GM19035 (cell line): ENCODE results near the gene SLFN14.
"Not testable (repeated sequence)": the region's sequence is repeated elsewhere in the genome, so short reads cannot be mapped to it uniquely, and the experiment has no call there.

ENCODE experiments used
- ATAC-seq: cut with Tn5 transposase; IDR thresholded peaks from one replicate; pipeline ENCODE4 v1.9.1; 2021; ENCODE audit not compliant: unreplicated experiment

The SLFN14 gene

DNA sequence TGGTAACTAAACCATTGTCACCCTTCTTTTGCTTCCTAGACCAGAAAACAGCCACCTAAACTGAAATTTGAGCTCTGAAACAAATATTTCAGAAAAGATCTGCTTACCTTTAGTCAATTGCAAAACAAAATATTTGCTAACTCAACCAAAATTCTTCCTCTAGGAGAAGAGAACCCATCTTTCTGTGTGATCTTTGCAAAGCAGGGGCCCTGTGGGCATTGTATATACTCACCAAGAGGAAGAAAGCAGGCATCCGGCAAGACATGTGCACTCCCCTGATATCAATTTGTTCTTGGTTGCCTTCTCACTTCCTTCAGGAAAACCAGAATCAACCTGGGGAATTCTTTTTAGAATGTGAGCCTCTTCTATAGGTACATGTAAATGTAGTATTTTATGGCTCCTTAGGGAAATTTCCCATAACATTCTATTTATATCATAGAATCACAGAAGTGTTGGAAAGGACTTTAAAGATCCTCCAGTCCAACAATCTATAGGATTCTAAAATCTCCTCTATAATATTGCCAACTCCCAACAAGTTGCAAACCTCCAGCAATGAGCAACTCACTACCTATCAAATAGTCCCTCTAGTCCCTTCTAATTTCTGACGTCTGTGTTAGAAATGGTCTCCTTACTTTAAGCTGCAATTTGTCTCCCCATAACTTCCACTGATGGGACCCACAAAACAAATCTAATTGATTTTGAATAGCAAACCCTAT is 966 bp downstream of the SLFN14 start:
- ATAC-seq = no peak

DNA sequence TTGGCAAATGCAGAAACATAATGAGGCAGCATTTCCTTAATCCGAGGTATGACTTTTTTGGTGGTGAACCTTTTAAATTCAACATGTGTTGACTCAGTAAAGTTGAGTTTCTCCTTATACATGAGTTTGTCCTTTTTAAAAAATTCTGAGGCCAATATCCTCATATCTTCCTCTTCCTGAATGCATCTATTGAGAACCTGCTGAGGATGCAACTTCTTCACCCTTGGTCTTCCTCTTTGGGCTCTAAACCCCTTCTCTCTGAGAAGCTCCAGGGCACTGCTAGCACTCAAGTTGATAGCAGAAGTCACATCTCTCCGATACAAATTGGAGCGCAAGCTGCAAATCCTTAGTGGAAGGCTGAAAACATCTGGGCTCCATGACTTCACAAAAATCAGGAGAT is 3.3 kb downstream of the SLFN14 start:
- ATAC-seq = no peak

DNA sequence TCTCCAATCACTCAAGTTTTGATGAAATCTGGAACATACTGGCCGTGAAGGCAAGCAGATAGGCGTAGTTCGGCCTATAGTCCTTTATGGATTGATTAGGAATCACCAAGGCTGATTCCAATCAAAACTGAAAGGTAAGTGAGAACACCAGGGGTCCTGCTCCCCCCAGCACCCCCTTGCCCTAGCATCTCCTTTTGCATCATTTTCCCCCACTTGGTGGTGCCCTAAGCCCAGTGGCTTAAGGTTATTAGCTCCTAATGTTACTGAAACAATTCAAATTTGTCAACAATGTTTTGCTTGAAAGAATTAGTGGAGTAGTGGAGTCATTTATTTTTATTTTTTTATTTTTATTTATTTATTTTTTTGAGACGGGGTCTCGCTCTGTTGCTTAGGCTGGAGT is 4.9 kb downstream of the SLFN14 start:
- no peak for ATAC-seq

DNA sequence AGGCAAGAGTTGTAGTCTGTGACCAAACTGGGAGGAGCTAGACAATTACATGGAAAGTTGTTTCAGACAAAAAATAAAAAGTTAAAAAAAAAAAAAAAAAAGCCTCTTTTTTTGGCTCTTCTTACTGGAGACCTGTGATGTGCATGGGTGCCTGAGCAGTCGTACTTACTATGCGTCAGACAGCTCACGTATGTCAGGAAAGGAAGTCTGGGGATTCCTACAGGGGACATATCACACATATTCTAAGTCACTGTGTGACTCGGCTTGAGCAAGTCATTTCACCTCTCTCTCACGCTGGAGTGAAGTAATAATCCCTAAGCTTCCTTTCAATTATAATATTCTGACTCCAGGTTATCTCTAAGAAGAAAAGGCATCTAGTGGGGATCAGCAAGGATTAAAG is 6.0 kb downstream of the SLFN14 start:
- no peak for ATAC-seq

DNA sequence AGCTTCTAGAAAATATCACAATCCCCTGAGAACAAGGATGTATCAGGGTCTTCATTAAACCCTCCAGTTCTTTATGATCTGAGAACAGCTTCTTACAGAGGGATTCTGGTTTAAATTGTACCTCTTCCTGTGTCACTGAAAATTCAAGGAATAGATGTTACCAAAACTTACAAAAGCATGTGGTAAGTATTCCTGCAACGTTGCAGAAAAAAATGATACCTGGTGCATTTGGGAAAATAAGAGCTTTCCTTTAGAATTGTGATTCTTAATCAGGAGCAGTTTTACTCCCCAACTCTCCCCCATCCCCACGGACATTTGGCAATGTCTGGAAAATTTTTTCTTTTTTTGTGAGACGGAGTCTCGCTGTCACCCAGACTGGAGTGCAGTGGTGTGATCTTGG is 7.3 kb downstream of the SLFN14 start:
- ATAC-seq = no peak

DNA sequence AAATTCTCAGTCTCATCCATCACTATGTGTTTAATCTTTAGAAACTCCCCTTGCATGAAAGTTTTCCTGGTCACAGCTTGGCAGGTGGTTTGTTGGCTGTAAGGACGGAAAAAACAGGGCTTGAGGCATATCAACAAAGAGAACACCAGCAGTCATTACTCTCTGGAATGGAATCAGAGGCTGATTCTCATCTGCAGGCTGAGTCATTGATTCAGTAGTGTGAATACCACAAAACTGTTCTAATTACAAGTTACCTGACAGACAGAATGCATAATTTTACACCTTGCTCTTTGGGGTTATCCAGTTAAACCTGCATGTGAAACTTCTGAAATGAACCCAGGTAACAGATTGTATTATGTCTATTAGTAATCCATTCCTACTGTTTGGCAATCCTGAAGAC is 11.6 kb downstream of the SLFN14 start:
- ATAC-seq = no peak

DNA sequence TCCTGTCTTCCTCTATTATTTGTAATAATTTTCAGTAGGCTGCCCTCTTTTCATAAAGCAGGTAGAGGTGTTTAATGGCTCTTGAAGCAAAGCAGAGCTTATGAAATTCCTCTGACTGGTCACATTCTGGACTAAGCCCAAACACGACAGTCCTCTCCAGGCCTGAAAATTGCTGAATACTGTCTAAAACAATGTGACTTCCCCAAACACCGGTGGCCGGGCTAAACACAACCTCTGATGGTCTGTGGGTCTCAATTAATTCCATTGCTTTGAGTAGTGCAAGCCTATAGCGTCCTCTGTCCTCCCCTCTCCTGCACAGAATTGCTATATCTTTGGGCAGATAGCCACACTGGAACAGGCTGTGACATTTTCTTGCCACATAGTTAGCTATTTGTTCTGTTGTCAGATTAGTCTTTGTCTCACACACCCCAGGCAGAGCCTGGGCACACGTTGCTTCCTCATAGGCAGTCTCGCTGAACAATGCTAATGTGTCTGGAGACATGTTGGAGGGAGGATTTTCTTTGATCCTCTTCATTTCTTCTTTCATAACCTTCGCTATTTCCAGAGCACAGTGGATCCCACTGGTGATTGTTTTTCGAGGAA is 12.3 kb downstream of the SLFN14 start:
- no peak for ATAC-seq

DNA sequence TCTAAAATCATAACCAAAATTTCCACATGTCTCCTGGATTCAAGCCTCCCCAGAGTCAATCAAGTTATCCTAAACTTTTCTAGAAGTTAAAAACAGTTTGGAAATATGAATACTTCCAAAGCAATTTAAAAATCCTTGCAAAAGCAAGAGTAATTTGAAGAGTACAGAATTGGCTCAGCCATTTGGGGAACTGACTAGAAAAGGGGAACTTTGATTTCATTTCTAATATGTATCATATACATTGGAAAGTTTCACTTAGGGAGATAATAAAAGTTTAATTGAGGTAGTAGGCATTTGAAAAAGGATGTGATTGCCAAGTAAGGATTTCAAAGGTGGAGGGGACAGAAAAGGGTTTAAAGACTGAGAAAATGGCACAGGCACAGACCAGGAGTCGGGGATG is 14.1 kb downstream of the SLFN14 start:
- ATAC-seq = no peak

DNA sequence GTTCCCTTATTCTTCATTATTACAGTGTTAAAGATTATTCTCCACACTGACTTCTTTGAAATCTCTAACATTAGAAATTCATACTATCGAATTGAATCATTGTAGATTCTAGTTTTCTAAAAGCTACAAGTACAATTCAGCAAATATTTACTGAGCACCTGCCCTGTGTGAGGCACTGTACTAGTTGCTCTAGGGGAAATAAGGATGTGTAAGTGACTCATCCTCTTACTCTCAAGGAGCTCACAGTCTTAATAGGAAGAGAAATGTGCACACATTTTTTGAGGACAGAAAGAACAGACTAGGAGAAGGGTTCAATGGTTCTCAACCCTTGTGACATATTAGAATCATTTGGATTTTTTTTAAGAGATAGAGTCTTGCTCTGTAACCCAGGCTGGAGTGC is 15.5 kb downstream of the SLFN14 start:
- no peak for ATAC-seq

DNA sequence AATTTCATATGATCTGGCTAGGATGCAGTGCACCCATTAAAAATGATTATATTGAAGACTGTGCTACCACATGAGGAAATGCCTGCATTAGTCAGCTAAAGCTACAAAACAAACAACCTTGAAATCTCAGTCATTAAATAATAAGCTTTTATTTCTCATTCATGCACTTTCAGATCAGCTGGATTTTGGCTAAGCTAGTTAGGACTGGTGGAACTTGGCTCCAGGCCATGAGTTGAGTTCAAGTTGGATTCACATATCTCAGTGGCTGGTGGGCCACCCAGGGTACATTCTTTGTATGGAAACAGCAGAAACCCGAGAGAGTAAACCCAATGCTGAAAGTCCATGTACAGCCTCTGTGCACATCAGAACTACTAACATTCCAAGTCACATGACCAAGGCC is 16.8 kb downstream of the SLFN14 start:
- no peak for ATAC-seq

DNA sequence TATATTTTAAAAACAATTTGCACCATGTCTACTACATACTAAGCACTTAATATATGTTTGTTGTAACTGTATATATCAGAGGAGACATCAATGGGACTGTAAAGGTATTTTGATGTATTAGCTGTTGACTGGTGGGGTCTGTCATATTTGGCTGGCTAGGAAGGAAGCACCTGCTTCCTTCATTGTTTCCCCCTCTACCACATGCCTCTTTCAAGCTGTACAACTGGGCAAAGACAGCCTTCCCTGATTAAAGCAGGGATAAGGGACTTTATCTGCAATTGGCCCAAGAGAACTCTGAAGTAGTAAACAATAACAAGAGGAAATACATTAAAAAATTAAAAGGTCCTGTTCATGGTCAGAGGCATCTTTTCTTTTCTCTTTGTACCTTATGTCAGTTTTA is 17.6 kb downstream of the SLFN14 start:
- ATAC-seq = no peak

DNA sequence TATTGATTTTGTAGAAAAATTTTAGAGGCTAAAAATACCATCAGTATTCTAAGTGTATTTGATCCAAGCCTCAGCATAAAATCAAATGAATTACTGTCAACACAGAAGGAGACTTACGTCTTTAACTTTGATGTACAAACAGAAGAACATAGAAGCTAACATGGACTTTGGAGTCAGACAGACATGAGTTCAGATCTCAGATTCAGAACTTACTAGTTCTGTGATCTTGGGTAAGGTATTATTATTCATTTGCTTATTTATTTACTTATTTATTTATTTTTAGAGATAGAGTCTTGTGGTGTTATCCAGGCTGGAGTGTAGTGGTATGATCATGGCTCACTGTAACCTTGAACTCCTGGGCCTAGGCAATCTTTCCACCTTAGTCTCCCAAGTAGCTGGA is 19.2 kb downstream of the SLFN14 start:
- no peak for ATAC-seq

DNA sequence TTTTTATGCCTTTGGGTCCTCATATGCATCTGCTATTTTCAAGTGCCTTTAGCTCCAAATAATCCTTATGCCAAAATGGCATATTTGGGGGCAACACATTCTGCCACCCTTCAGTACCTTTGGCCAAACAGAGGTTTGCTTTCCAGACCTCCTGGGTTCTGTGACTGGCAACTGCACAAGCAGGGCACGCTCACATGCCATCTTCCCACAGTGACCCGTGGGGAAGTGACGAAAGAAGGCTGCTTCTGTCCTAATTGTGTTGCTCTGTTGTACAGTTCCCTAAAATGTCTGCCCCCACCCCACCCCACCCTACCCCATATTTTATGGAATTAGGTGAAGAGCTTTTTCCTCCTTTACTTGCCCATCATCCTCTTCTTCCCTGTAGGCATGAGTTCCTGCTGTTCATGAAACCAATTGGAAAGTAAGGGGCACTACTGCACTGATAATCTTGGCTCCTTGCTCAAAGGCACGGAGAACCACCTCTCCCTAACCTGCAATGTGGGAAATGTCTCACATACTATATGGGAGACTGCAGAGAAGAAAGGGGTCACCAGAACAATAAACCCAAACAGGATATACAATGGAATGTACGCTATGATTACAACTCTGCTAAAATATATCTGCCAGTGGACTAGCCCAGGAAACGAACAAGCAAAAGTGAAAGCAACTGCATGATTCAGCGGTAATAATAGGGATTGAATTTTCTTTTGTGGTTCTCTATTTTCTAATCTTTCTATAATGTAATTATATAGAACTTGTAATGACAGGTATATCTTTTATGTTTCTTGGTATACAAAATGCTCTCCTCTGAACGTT is 19.8 kb downstream of the SLFN14 start:
- ATAC-seq = no peak

DNA sequence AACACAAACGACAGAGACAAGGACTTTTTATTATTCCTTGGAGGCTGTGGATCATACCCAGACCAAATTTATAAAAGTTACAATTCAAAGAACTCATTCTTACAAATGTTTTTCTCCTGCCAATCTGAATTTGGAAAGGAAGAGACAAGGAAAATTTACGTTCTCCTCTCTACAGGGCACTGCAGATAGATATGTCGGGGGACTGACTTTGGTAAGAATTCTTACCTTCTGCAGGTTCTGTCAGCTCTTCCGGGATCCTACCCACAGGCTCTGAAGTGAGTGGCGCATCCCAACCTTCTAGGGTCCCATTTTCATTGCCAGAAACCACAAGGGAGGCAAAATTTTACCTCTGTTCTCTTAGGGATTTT is 21.0 kb downstream of the SLFN14 start:
- ATAC-seq = no peak

DNA sequence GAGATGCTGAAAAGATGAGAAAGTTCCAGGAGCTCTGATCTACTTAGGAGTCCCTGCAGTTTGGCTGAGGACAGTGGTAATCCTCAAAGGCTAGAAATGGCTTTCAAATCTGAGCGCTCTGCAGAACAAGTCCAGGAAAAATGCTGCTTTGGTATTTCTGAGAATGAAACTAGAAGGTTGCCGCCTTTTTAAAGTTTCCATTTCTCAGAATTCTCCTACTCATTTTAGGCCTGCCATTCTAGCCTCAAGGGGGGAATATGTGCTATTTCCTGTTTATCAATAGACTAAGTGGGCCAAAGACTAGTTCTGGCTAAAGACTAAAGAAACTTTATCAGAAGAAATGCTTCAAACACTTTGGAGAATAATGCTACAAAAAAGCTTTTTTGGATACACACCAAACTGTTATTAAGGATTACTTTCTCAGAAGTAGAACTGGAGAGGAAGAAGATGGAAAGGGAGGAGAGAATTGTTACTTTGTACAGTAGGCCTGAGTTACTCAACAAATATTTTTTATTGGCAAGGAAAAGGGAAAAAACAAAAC is 22.9 kb downstream of the SLFN14 start, which contains the start of gene SLFN12L:
TSS of gene SLFN12L (minus strand) at position 78 of the 541 bp plus-strand sequence. CDS start 15,314 bp downstream, outside the sequence.
- no peak for ATAC-seq

DNA sequence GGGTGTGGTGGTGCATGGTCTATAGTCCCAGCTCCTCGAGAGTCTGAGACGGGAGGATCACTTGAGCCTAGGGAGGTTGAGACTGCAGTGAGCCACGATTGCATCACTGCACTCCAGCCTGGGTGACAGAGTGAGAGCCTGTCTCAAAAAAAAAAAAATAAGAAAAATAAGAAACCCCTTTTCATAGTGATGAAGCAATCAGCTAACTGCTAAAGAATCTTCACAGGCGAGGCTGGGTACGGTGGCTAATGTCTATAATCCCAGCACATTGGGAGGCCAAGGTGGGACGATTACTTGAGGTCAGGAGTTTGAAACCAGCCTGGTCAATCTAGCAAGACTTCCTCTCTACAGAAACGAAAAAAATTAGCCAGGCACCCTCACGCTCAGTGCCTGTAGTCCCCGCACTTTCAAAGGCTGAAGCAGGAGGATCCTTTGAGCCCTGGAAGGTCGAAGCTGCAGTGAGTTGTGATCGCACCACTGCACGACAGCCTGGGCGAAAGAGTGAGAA is 23.9 kb downstream of the SLFN14 start:
- ATAC-seq = no peak

DNA sequence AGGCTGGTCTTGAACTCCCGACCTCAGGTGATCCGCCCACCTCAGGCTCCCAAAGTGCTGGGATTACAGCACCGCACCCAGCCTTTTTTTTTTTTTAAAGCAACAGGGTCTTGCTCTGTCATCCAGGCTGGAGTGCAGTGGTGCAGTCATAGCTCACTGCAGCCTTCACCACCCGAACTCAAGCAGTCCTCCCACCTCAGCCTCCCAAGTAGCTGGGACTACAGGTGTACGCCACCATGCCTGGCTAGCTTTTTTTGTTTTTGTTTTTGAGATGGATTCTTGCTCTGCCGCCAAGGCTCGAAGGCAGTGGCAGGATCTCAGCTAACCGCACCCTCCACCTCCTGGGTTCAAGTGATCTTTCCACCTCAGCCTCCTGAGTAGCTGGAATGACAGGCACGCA is 25.2 kb downstream of the SLFN14 start:
- not testable (repeated sequence) for ATAC-seq

DNA sequence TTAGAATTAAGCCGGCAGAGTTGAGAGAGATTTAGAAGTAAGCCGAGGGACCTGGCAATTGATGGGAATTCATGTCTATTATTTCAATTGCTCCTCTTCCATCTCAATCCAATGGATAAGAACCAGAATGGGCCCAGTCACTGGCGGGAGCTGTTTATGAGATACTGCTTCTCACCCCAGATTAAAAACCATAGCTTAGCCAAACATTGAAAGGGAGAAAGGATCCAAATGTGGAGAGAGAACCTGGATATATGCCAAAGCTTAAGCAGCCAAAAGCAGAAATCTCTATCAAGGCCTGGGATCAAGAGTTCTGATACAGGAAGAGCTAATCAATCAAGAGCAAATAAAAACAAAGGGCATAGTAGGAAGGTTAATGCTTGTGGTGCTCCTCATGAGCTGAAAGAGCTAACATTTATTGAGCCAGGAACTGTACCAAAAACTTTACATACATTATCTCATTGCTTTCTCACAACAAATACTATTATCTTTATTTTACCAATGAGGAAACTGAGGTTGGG is 26.0 kb downstream of the SLFN14 start:
- no peak for ATAC-seq

DNA sequence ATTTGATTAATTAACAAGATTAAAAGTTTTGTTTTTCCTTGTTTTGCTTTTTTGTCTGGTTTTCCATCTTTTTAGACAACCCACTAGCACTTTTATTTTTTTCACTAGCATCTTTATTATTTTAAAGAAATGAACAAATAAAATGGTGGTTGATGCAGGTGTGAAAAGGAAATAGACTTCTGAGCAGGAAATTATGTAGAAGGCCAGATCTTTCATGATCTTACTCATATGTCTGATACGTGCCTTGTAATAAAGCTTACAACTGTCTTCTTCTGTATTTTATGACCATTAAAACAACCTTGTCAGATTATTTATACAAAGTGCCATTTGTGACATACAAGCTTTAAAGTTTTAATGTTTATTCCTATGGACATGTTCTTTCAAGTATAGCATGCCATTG is 29.5 kb downstream of the SLFN14 start:
- no peak for ATAC-seq

DNA sequence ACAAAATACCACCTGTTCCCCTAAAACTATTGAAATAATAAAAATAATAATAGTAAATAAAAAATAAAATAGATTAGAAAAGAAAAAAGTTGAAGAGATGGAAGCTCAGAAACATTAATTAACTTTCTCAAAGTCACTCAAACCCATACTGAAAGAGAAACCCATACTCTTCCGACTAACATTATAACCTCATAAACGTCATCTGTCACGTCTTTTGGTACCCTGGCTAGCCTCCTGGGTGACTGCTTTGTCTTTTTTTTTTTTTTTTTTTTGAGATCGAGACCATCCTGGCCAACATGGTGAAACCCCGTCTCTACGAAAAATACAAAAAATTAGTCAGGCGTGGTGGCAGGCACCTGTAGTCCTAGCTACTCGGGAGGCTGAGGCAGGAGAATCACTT is 30.8 kb downstream of the SLFN14 start:
- no peak for ATAC-seq

DNA sequence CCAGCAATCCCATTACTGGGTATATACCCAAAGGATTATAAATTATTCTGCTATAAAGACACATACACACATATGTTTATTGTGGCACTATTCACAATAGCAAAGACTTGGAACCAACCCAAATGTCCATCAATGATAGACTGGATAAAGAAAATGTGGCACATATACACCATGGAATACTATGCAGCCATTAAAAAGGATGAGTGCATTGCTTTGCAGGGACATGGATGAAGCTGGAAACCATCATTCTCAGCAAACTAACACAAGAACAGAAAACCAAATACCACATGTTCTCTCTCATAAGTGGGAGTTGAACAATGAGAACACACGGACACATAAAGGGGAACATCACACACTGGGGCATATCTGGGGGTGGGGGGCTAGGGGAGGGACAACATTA is 31.3 kb downstream of the SLFN14 start:
- ATAC-seq = not testable (repeated sequence)
